ENCODE measurements around the gene ITGB7. TPM values are rescaled to one million over a fixed set of nuclear protein-coding genes. Genes with fewer than 3 reads are reported as not detected.

Gene ITGB7
- total and polyA plus RNA-seq, 10 of the 15 experiments (the other 5 are each of a cell fraction or from before 2014, with no cell fraction given): 54.5 to 487 (median 252) TPM

DNA sequence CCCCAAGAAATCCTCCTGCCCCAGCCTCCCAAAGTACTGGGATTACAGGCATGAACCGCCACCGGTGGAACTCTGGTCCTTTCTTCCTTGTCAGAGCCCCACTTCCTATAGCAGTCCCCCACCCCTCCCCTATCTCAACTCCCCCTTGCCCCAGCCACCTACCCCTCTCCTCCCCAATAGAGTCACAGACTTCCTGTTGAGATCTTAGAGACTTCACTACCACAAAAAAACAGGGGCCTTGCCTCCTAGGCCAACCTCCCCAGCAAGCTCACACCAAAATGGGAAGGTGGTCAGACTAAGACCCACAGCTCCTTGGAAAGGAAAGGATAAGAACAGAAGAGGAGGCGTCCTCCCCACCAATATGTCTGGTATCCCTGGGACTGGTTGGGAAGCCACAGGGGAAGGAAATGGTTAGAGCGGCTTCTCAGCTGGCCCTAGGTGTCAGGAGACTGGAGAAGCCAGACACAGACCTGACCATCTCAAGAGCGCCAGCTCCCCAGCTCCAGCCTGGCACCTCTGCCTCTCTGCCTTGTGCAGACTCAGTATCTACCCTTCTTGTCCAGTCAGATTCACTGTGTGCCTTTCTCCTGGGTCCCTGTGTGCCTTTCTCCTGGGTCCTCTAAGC, 8.5 kb downstream of the ITGB7 start:
- BruUV-seq (replicated peaks): no TSS peak
- Histone ChIP-seq H3K4me3 (peak overlapping the region; percentile 41; the same call in 1 of the 2 replicates), H3K9me3 (replicated peaks; ENCODE audit: control insufficient read depth, insufficient read depth, low read length) (no peaks in the 10 kb centered on the region), H3K4me2 (ENCODE audit: control insufficient read depth, insufficient read depth) (peak overlapping the region; percentile 72), H4K20me1 (ENCODE audit: control insufficient read depth, insufficient read depth) (no peaks in the 10 kb centered on the region), H3K9ac (ENCODE audit: control insufficient read depth, insufficient read depth, low read length) (peak overlapping the region; percentile 26; the same call in 1 of the 2 replicates), H3K27ac (ENCODE audit: control insufficient read depth, insufficient read depth) (peak overlapping the region; percentile 56; the same call in 1 of the 2 replicates), H3K4me1 (ENCODE audit: control insufficient read depth, insufficient read depth, low read length) (peaks cover 39% of the 10 kb centered on the region), H3K27me3 (replicated peaks in 1 of 2; ENCODE audit: control insufficient read depth in 2 of 2, insufficient read depth in 2 of 2, low read length in 1 of 2) (no peaks in the 10 kb centered on the region), H3K36me3 (ENCODE audit: control insufficient read depth in 2 of 2, insufficient read depth in 2 of 2, low read length in 1 of 2) (peaks cover 35 to 46% of the 10 kb centered on the region in 2 experiments), H3K79me2 (ENCODE audit: control insufficient read depth, insufficient read depth, low read length) (peaks cover 40% of the 10 kb centered on the region), H2AFZ (ENCODE audit: control insufficient read depth, low read depth, low read length) (no peak overlapping the region)
- SMC1A ChIA-PET (ENCODE audit: uncharacterized antibody, unreplicated experiment): interaction anchor here (0.9 to 3.0 kb wide), 16 partner anchors 9 to 98 kb away, joined by 3 to 36 read pairs (median 4); partner anchors contain the start of genes CSAD, ESPL1, ITGB7 and ZNF740
- RAD21 ChIA-PET (ENCODE audit: unreplicated experiment): interaction anchor here (0.8 to 3.6 kb wide), 10 partner anchors 12 to 146 kb away, joined by 3 to 26 read pairs (median 4); partner anchors contain the start of genes AAAS, CSAD and ZNF740
- ATAC-seq (no peak), FAIRE-seq (no peak), DNase-seq (ENCODE audit: low read depth, low spot score) (no peak)
- in situ Hi-C loops (cut with MboI): no loop called here
- WGBS (ENCODE audit: insufficient coverage, insufficient replicate concordance, low lambda C conversion rate, missing lambda C conversion rate): 54% methylated on average over 5 of the region's 5 CpGs
- POLR2A ChIA-PET: interaction anchor here (0.5 to 5.1 kb wide), 9 partner anchors 8 to 114 kb away, joined by 3 to 47 read pairs (median 4); partner anchors contain the start of genes CSAD, ITGB7 and ZNF740
- intact Hi-C loops (cut with micrococcal nuclease; ENCODE audit: unreplicated experiment): no loop called here
- CTCF ChIA-PET: interaction anchor here (0.9 to 7.7 kb wide), 14 partner anchors 9 to 147 kb away, joined by 3 to 78 read pairs (median 5); partner anchors contain the start of genes AAAS, CSAD, ITGB7 and MYG1
- TF ChIP-seq POLR2A (IDR thresholded peaks at IDR 0.05; ENCODE audit: low read depth, low read length) (no peak), DPF2 (IDR thresholded peaks at IDR 0.05) (0 out of 2 replicates have a peak, but pooled peaks have one; percentile 20), HDAC6 (IDR thresholded peaks at IDR 0.05; ENCODE audit: unreplicated experiment) (no peak), SMAD5 (IDR thresholded peaks at IDR 0.05; ENCODE audit: low read depth) (no peak), IKZF2 (IDR thresholded peaks at IDR 0.05) (no peak), SMARCA5 (IDR thresholded peaks at IDR 0.05) (no peak), POLR2AphosphoS2 (IDR thresholded peaks at IDR 0.05; ENCODE audit: low read depth, low read length) (peak; percentile 41; the same call in 1 of the 2 replicates), MXI1 (IDR thresholded peaks at IDR 0.05; ENCODE audit: low read depth, low read length) (no peak), RAD51 (IDR thresholded peaks at IDR 0.05) (no peak)
- TF ChIP-seq, protein P1, sequence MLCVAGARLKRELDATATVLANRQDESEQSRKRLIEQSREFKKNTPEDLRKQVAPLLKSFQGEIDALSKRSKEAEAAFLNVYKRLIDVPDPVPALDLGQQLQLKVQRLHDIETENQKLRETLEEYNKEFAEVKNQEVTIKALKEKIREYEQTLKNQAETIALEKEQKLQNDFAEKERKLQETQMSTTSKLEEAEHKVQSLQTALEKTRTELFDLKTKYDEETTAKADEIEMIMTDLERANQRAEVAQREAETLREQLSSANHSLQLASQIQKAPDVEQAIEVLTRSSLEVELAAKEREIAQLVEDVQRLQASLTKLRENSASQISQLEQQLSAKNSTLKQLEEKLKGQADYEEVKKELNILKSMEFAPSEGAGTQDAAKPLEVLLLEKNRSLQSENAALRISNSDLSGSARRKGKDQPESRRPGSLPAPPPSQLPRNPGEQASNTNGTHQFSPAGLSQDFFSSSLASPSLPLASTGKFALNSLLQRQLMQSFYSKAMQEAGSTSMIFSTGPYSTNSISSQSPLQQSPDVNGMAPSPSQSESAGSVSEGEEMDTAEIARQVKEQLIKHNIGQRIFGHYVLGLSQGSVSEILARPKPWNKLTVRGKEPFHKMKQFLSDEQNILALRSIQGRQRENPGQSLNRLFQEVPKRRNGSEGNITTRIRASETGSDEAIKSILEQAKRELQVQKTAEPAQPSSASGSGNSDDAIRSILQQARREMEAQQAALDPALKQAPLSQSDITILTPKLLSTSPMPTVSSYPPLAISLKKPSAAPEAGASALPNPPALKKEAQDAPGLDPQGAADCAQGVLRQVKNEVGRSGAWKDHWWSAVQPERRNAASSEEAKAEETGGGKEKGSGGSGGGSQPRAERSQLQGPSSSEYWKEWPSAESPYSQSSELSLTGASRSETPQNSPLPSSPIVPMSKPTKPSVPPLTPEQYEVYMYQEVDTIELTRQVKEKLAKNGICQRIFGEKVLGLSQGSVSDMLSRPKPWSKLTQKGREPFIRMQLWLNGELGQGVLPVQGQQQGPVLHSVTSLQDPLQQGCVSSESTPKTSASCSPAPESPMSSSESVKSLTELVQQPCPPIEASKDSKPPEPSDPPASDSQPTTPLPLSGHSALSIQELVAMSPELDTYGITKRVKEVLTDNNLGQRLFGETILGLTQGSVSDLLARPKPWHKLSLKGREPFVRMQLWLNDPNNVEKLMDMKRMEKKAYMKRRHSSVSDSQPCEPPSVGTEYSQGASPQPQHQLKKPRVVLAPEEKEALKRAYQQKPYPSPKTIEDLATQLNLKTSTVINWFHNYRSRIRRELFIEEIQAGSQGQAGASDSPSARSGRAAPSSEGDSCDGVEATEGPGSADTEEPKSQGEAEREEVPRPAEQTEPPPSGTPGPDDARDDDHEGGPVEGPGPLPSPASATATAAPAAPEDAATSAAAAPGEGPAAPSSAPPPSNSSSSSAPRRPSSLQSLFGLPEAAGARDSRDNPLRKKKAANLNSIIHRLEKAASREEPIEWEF (IDR thresholded peaks at IDR 0.05; ENCODE audit: insufficient replicate concordance, low read depth, low read length): no peak
- TF ChIP-seq, protein P2, sequence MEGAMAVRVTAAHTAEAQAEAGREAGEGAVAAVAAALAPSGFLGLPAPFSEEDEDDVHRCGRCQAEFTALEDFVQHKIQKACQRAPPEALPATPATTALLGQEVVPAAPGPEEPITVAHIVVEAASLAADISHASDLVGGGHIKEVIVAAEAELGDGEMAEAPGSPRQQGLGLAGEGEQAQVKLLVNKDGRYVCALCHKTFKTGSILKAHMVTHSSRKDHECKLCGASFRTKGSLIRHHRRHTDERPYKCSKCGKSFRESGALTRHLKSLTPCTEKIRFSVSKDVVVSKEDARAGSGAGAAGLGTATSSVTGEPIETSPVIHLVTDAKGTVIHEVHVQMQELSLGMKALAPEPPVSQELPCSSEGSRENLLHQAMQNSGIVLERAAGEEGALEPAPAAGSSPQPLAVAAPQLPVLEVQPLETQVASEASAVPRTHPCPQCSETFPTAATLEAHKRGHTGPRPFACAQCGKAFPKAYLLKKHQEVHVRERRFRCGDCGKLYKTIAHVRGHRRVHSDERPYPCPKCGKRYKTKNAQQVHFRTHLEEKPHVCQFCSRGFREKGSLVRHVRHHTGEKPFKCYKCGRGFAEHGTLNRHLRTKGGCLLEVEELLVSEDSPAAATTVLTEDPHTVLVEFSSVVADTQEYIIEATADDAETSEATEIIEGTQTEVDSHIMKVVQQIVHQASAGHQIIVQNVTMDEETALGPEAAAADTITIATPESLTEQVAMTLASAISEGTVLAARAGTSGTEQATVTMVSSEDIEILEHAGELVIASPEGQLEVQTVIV (IDR thresholded peaks at IDR 0.05; ENCODE audit: borderline replicate concordance, partially characterized antibody): no peak
- TF ChIP-seq, protein P3, sequence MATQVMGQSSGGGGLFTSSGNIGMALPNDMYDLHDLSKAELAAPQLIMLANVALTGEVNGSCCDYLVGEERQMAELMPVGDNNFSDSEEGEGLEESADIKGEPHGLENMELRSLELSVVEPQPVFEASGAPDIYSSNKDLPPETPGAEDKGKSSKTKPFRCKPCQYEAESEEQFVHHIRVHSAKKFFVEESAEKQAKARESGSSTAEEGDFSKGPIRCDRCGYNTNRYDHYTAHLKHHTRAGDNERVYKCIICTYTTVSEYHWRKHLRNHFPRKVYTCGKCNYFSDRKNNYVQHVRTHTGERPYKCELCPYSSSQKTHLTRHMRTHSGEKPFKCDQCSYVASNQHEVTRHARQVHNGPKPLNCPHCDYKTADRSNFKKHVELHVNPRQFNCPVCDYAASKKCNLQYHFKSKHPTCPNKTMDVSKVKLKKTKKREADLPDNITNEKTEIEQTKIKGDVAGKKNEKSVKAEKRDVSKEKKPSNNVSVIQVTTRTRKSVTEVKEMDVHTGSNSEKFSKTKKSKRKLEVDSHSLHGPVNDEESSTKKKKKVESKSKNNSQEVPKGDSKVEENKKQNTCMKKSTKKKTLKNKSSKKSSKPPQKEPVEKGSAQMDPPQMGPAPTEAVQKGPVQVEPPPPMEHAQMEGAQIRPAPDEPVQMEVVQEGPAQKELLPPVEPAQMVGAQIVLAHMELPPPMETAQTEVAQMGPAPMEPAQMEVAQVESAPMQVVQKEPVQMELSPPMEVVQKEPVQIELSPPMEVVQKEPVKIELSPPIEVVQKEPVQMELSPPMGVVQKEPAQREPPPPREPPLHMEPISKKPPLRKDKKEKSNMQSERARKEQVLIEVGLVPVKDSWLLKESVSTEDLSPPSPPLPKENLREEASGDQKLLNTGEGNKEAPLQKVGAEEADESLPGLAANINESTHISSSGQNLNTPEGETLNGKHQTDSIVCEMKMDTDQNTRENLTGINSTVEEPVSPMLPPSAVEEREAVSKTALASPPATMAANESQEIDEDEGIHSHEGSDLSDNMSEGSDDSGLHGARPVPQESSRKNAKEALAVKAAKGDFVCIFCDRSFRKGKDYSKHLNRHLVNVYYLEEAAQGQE (IDR thresholded peaks at IDR 0.05; ENCODE audit: low read depth, low read length): no peak

Measured in GM12878 (cell line).